Smooth muscle cell (in vitro differentiated cells): ENCODE results near the gene NFASC. TPM values are rescaled to one million over a fixed set of nuclear protein-coding genes. Genes with fewer than 3 reads are reported as not detected.

ENCODE experiments used
- DNase-seq: peaks from one replicate; lab custom pipeline; 2025; ENCODE audit not compliant: unreplicated experiment; lab: John Stamatoyannopoulos, UW
- H2AFZ ChIP-seq: fragments of 200-600 bp; sonication (generic); 2 replicates; pipeline ENCODE4 v1.6.0; 2016; ENCODE audit warnings: antibody characterized with exemption, low read depth, mild to moderate bottlenecking
- H3F3A ChIP-seq: fragments of 200-600 bp; sonication (generic); 2 replicates; pipeline ENCODE4 v1.6.0; 2017; ENCODE audit warnings: antibody characterized with exemption, low read depth
- H3K27ac ChIP-seq: fragments of 200-600 bp; sonication (generic); 2 replicates; pipeline ENCODE4 v1.5.1; 2016; ENCODE audit warnings: low read depth, mild to moderate bottlenecking
- H3K27me3 ChIP-seq: fragments of 200-600 bp; sonication (generic); 2 replicates; pipeline ENCODE4 v1.6.1; 2016; ENCODE audit warnings: low read depth, mild to moderate bottlenecking
- H3K36me3 ChIP-seq: fragments of 200-600 bp; sonication (generic); 2 replicates; pipeline ENCODE4 v1.5.1; 2016; ENCODE audit warnings: low read depth
- H3K4me1 ChIP-seq: fragments of 200-600 bp; sonication (generic); 2 replicates; pipeline ENCODE4 v1.5.1; 2016; ENCODE audit warnings: low read depth
- H3K4me2 ChIP-seq: fragments of 200-600 bp; sonication (generic); 2 replicates; pipeline ENCODE4 v1.6.0; 2016; ENCODE audit warnings: mild to moderate bottlenecking
- H3K4me3 ChIP-seq: fragments of 200-600 bp; sonication (generic); 2 replicates; pipeline ENCODE4 v1.5.1; 2016; ENCODE audit warnings: mild to moderate bottlenecking
- H3K79me2 ChIP-seq: fragments of 200-600 bp; sonication (generic); 2 replicates; pipeline ENCODE4 v1.6.0; 2016; ENCODE audit warnings: low read depth, mild to moderate bottlenecking
- H3K9ac ChIP-seq: fragments of 200-600 bp; sonication (generic); 2 replicates; pipeline ENCODE4 v1.6.0; 2016; ENCODE audit warnings: low read depth
- H3K9me3 ChIP-seq: fragments of 200-600 bp; sonication (generic); replicated peaks from 2 replicates; pipeline ENCODE4 v1.5.1; 2016; ENCODE audit warnings: low read depth
- H4K20me1 ChIP-seq: fragments of 200-600 bp; sonication (generic); 2 replicates; pipeline ENCODE4 v1.6.0; 2016; ENCODE audit warnings: low read depth
- WGBS: methylation state at CpG from one replicate; pipeline ENCODE4 v1.1.7; 2016; ENCODE audit warnings: low lambda C conversion rate; 5-methylcytosine and 5-hydroxymethylcytosine counted together
- polyA plus RNA-seq: library from polyadenylated mRNA; unstranded; fragments of >200 nt; fragmentation: Nextera tagmentation; extraction: Ambion mirVana; gene quantifications from 2 replicates; pipeline ENCODE4 v1.2.1, GENCODE V29; 2016
- total RNA-seq: library from RNA; depleted of rRNA; stranded (reverse); fragments of >200 nt; gene quantifications from 2 replicates; pipeline ENCODE4 v1.2.3, GENCODE V29; 2014
- TF ChIP-seq, protein P1 (sequence below): fragments of 200-600 bp; sonication (generic); IDR thresholded peaks from 2 replicates; pipeline ENCODE4 v1.5.1; 2017; ENCODE audit warnings: borderline replicate concordance, mild to moderate bottlenecking, antibody characterized with exemption; ENCODE audit not compliant: insufficient read depth, poor library complexity, severe bottlenecking

The NFASC gene
- total and polyA plus RNA-seq, 2 experiments from 2014 or later: 0.09 to 0.63 TPM

DNA sequence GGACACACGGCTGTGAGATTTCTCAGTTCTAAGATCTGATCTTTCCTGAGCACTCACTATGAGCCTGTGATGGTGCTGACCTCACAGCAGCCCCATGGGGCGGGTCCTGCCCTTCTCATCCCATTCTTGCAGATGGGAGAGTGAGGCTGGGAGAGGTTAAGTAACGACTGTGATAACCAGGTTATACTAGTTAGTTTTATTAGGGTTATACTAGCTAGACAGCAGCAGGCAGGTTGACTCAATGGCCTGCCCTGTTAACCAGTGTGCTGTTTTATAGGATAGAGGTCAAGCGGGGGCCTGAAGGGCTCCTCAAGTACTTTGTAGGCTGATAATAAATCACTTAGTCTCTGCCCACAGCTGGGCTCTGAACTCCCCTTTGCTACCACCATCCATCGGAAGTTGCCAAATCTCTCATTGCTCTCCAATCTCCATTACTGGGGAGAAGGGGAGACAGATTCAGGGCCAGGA lies 177.1 kb downstream of the NFASC start:
- Histone ChIP-seq H3K4me2 (no peak overlapping the region), H3F3A (no peaks in the 10 kb centered on the region), H2AFZ (no peak overlapping the region), H4K20me1 (no peaks in the 10 kb centered on the region), H3K4me3 (no peak overlapping the region), H3K27ac (no peak overlapping the region), H3K9me3 (no peaks in the 10 kb centered on the region), H3K36me3 (no peaks in the 10 kb centered on the region), H3K4me1 (peaks cover 16% of the 10 kb centered on the region), H3K27me3 (peaks cover 53% of the 10 kb centered on the region), H3K79me2 (no peaks in the 10 kb centered on the region), H3K9ac (no peak overlapping the region)
- TF ChIP-seq, protein P1, sequence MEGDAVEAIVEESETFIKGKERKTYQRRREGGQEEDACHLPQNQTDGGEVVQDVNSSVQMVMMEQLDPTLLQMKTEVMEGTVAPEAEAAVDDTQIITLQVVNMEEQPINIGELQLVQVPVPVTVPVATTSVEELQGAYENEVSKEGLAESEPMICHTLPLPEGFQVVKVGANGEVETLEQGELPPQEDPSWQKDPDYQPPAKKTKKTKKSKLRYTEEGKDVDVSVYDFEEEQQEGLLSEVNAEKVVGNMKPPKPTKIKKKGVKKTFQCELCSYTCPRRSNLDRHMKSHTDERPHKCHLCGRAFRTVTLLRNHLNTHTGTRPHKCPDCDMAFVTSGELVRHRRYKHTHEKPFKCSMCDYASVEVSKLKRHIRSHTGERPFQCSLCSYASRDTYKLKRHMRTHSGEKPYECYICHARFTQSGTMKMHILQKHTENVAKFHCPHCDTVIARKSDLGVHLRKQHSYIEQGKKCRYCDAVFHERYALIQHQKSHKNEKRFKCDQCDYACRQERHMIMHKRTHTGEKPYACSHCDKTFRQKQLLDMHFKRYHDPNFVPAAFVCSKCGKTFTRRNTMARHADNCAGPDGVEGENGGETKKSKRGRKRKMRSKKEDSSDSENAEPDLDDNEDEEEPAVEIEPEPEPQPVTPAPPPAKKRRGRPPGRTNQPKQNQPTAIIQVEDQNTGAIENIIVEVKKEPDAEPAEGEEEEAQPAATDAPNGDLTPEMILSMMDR: no peak
- no peak for DNase-seq
- 90% methylated on average over 5 of the region's 5 CpGs for WGBS

DNA sequence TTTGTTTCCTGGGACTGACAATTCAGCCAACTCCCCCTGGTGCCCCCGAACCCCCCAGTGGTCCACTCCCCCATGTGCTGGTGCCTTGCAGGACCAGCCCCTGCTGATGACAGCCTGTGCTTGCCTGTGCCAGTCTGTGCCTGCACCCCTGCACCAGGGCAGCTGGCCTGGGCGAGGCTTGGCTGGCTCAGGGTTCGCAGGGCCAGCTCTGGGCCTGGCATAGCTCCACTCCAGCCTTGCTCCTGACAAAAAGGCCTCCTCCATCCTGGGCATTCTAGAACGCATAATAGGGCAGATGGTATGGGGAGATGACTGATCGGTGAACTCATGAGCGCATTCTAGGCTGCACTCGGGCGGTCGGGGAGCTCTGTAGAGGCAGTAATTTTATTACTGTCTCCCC lies 177.7 kb downstream of the NFASC start:
- no peak overlapping the region for H3K4me2 ChIP-seq
- H2AFZ ChIP-seq: no peak overlapping the region
- 91% methylated on average over 9 of the region's 9 CpGs for WGBS
- peaks cover 47% of the 10 kb centered on the region for H3K27me3 ChIP-seq
- H3K36me3 ChIP-seq: no peaks in the 10 kb centered on the region
- no peaks in the 10 kb centered on the region for H3K79me2 ChIP-seq
- no peaks in the 10 kb centered on the region for H3F3A ChIP-seq
- H3K4me1 ChIP-seq: peaks cover 12% of the 10 kb centered on the region
- TF ChIP-seq, protein P1: no peak
- no peaks in the 10 kb centered on the region for H4K20me1 ChIP-seq
- H3K27ac ChIP-seq: no peak overlapping the region
- no peak overlapping the region for H3K4me3 ChIP-seq
- no peak for DNase-seq
- no peaks in the 10 kb centered on the region for H3K9me3 ChIP-seq
- no peak overlapping the region for H3K9ac ChIP-seq

DNA sequence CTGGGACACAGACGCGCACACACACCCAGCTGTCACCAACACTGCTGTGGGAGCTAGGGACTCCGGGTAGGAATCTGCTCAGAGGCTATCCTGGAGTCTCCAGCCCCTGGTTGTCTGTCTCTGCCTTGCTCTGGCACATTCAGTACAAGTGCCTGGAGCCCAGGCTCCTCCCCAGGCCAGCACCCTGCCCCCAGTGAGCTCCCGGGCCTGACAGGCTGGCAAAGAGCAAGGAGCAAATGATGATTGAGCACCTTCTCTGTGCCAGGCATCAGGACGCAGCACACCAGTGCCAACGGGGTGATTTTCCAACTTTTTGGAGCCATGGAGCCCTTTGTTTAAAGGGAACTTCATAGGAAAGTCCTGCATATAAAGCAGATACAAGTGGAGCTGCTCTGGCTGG lies 178.8 kb downstream of the NFASC start:
- Histone ChIP-seq H3K4me3 (no peak overlapping the region), H3K36me3 (no peaks in the 10 kb centered on the region), H3K9ac (no peak overlapping the region), H4K20me1 (no peaks in the 10 kb centered on the region), H3K79me2 (no peaks in the 10 kb centered on the region), H2AFZ (no peak overlapping the region), H3K9me3 (no peaks in the 10 kb centered on the region), H3K4me2 (no peak overlapping the region), H3F3A (no peaks in the 10 kb centered on the region), H3K27me3 (peaks cover 36% of the 10 kb centered on the region), H3K4me1 (peaks cover under 1% of the 10 kb centered on the region), H3K27ac (no peak overlapping the region)
- no peak for DNase-seq
- TF ChIP-seq, protein P1: no peak
- WGBS: 73% methylated on average over 6 of the region's 6 CpGs

DNA sequence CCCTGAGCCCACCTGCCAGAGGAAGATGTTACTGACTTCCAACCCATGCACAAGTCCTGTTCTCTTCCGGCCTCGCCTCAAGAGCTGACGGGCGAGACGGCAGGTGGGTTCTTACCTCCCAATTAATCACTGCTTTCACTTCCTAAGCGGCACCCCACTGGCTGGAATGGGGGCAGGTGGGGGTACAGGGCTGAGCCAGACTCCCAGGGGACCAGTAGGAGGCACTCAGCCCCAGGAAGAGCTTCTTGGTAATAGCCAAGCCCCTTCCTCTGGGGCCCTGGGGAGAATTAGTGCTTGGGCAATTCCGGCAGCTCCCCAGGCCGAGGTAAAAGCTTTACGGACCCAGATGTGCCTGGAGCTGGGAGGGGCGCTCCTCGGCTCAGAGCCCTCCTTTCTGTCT lies 182.0 kb downstream of the NFASC start:
- 84% methylated on average over 11 of the region's 11 CpGs for WGBS
- Histone ChIP-seq H3F3A (no peaks in the 10 kb centered on the region), H3K27me3 (peaks cover 5% of the 10 kb centered on the region)

More for the DNA sequence above, 182.0 kb downstream of the NFASC start:
- H3K9ac ChIP-seq: no peak overlapping the region
- no peaks in the 10 kb centered on the region for H3K4me1 ChIP-seq
- no peak for DNase-seq
- no peak overlapping the region for H2AFZ ChIP-seq
- no peaks in the 10 kb centered on the region for H3K9me3 ChIP-seq
- TF ChIP-seq, protein P1: no peak
- H3K79me2 ChIP-seq: no peaks in the 10 kb centered on the region
- H3K27ac ChIP-seq: no peak overlapping the region
- H3K4me3 ChIP-seq: no peak overlapping the region
- H4K20me1 ChIP-seq: no peaks in the 10 kb centered on the region
- no peak overlapping the region for H3K4me2 ChIP-seq
- H3K36me3 ChIP-seq: no peaks in the 10 kb centered on the region
